ENCODE measurements around the gene BTD.

DNA sequence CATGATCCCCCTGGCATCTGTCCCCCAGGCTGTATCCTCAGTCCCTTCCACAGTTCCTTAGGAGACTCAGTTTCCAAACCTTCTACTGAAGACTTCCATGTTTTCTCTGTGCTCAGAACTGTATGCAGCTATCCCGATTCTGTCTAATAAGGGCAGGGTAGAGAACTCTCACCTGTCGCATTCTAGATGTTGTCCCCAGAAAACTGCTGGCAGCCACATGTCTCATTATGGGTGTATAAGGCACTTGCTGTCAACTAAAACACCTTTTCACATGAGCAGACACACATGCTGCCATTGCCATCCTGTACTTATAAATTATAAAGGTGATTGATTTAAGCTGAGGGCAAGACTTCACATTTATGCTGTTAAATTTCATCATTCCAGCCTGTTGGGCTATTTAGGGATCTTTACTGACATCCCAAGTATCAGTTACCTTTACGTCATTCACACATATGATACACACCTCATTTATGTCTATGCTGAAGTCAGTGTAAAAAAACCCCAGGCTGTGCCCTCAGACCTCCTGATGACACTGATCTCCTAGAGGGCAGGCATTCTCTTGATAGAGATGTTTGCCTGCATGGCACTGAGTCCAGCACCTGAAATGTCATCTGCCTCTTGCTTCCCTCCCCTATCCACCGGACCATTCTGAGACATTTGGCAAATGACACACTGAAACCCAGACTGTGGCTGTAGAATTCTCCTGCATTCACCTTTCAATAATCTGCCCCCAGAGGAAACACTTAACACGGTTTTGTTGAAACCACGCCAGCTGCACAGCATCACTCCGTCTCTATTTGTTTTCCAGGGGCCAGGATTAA is 35.8 kb downstream of the BTD start:
- TF ChIP-seq, protein P1, sequence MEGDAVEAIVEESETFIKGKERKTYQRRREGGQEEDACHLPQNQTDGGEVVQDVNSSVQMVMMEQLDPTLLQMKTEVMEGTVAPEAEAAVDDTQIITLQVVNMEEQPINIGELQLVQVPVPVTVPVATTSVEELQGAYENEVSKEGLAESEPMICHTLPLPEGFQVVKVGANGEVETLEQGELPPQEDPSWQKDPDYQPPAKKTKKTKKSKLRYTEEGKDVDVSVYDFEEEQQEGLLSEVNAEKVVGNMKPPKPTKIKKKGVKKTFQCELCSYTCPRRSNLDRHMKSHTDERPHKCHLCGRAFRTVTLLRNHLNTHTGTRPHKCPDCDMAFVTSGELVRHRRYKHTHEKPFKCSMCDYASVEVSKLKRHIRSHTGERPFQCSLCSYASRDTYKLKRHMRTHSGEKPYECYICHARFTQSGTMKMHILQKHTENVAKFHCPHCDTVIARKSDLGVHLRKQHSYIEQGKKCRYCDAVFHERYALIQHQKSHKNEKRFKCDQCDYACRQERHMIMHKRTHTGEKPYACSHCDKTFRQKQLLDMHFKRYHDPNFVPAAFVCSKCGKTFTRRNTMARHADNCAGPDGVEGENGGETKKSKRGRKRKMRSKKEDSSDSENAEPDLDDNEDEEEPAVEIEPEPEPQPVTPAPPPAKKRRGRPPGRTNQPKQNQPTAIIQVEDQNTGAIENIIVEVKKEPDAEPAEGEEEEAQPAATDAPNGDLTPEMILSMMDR (IDR thresholded peaks at IDR 0.05; ENCODE audit: low read depth, low read length, poor library complexity, severe bottlenecking): no peak
- no peak for TF ChIP-seq EZH2phosphoT487 (IDR thresholded peaks at IDR 0.05; ENCODE audit: borderline replicate concordance, low read length)

Measured in DOHH2 (cell line).